ENCODE data around the gene IRF2BP2. TPM values are rescaled to one million over a fixed set of nuclear protein-coding genes. Genes with fewer than 3 reads are reported as not detected.

Gene IRF2BP2
- total and polyA plus RNA-seq, 11 donors = 36.1 to 126 (median 80.1) TPM

- WGBS, 4 donors = 30 to 50% (median 41%) methylated on average over 9 of the region's 9 CpGs
- ATAC-seq = peak; percentile 49 to 70 (median 56)
- Histone ChIP-seq H3K4me3 (no peak overlapping the region), H3K36me3 (no peaks in the 10 kb centered on the region), H3K4me1 (peaks cover 4 to 61% (median 43%) of the 10 kb centered on the region in 12 donors), H3K27ac (peak overlapping the region; percentile 62 to 98 (median 86)), H3K27me3 (no peaks in the 10 kb centered on the region), H3K9me3 (no peaks in the 10 kb centered on the region)
- DNase-seq = peak in 2 of 5 donors; percentile 41 to 50
- intact Hi-C loops (cut with DNase I) = loop anchor here in 7 of 10 donors (5.0 kb wide), 3 partner anchors 35 to 45 kb away; no protein-coding TSS in a partner anchor
- TF ChIP-seq CTCF (IDR thresholded peaks at IDR 0.05) (no peak), POLR2A (IDR thresholded peaks at IDR 0.05) (no peak)
Measured at GRCh38 chr1:234582681-234583301, 27.2 kb downstream of the IRF2BP2 start.

GRCh38 chr1:234582186-234582585 lies 27.8 kb downstream of the IRF2BP2 start:
- Histone ChIP-seq H3K36me3 (no peaks in the 10 kb centered on the region), H3K27ac (peak overlapping the region; percentile 62 to 98 (median 86)), H3K27me3 (no peaks in the 10 kb centered on the region), H3K4me3 (no peak overlapping the region), H3K4me1 (peaks cover 4 to 59% (median 41%) of the 10 kb centered on the region in 12 donors), H3K9me3 (no peaks in the 10 kb centered on the region)
- DNase-seq (no peak), ATAC-seq (peak; percentile 62 to 82 (median 69))
- intact Hi-C loops (cut with DNase I) = loop anchor here in 7 of 10 donors (5.0 kb wide), 3 partner anchors 35 to 45 kb away; no protein-coding TSS in a partner anchor
- TF ChIP-seq CTCF (IDR thresholded peaks at IDR 0.05) = no peak
- WGBS, 4 donors = 50 to 67% (median 58%) methylated on average over 8 of the region's 8 CpGs

GRCh38 chr1:234581063-234581714 lies 28.8 kb downstream of the IRF2BP2 start:
- intact Hi-C loops (cut with DNase I) = loop anchor here in 7 of 10 donors (5.0 kb wide), 3 partner anchors 34 to 44 kb away; no protein-coding TSS in a partner anchor

More at GRCh38 chr1:234581063-234581714, 28.8 kb downstream of the IRF2BP2 start:
- no peaks in the 10 kb centered on the region for H3K36me3 ChIP-seq
- no peaks in the 10 kb centered on the region for H3K9me3 ChIP-seq
- 75 to 88% (median 82%) methylated on average over 7 of the region's 7 CpGs for WGBS, 4 donors
- DNase-seq = no peak
- TF ChIP-seq POLR2A (IDR thresholded peaks at IDR 0.05) (no peak), CTCF (IDR thresholded peaks at IDR 0.05) (no peak)
- ATAC-seq = no peak
- peak overlapping the region in 10 of 12 donors; percentile 62 to 98 (median 86) for H3K27ac ChIP-seq
- H3K4me3 ChIP-seq = no peak overlapping the region
- no peaks in the 10 kb centered on the region for H3K27me3 ChIP-seq
- peaks cover 4 to 49% (median 33%) of the 10 kb centered on the region in 12 donors for H3K4me1 ChIP-seq
